Omental fat pad (tissue), 4 donors: Measurements from ENCODE around the gene BLMH. TPM values are rescaled to one million over a fixed set of nuclear protein-coding genes. Genes with fewer than 3 reads are reported as not detected.
A peak's percentile ranks its signal among the peaks of the same experiment; 100 is the strongest.

Experiments
- ATAC-seq: fragments of 150-250 bp; one replicate; pipeline ENCODE4 v1.9.1; 2016; ENCODE audit warnings: mild to moderate bottlenecking, moderate library complexity; ENCODE audit not compliant: low FRiP score
- DNase-seq: peaks from one replicate; pipeline ENCODE4 v3.0.0-alpha.2; 2019; ENCODE audit warnings: low spot score
- total RNA-seq, 4 donors: library from RNA; depleted of rRNA; stranded (reverse); fragments of >200 nt; gene quantifications; one replicate each; pipeline ENCODE4 v1.1.0, GENCODE V29; 2016
- TF ChIP-seq, protein P1 (sequence below), 3 donors: fragments of 450-650 bp; IDR thresholded peaks; one replicate each; pipeline ENCODE4 v1.5.1; 2016 to 2017; ENCODE audit warnings: antibody characterized with exemption in 3 of 3, mild to moderate bottlenecking in 3 of 3, moderate library complexity in 2 of 3

BLMH gene, protein sequence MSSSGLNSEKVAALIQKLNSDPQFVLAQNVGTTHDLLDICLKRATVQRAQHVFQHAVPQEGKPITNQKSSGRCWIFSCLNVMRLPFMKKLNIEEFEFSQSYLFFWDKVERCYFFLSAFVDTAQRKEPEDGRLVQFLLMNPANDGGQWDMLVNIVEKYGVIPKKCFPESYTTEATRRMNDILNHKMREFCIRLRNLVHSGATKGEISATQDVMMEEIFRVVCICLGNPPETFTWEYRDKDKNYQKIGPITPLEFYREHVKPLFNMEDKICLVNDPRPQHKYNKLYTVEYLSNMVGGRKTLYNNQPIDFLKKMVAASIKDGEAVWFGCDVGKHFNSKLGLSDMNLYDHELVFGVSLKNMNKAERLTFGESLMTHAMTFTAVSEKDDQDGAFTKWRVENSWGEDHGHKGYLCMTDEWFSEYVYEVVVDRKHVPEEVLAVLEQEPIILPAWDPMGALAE
- total RNA-seq, result 10 to 100 TPM; 19.1 to 33.9 (median 28.3) TPM

DNA sequence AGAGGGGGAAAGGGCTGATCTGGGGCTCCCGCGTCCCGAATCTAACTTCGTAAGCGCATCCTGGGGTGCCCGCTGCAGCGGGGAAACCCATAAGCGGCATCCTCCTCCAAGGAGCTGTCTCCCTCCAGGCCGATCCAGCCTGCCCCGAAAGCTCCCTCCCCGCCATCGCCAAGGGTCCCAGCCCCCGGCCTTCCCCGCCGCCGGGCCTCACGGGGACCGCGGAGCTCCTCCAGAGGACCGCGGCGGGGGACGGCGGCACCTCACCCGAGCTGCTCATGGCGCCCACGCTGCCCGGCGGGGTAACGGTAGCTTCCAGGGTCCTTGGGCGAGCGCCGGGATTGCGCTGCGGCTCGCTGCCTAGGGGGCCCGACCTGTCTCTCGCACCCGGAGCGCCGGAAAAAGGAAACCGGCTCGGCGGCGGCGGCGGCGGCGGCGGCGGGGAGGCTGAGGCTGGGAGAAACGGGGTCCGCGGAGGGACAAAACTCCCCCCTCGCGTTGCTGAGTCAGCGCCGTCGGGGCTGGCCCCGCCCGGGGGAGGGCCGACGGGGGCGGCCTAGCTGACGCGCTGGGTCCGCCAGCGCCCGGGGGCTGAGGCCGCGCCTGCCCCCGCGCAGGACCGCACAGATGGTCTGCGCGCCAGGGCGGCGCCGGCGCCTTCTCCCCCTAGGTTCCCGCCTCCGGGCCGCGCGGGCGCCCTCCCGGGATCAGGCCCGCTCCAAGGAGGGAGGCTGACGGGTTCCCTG is at the start of gene BLMH:
TSS of gene BLMH (minus strand) at position 402 of the 743 bp plus-strand sequence. CDS start at position 277, 125 bp downstream.
- peak; percentile 94 for ATAC-seq
- peak; percentile 42 for DNase-seq
- TF ChIP-seq, protein P1, sequence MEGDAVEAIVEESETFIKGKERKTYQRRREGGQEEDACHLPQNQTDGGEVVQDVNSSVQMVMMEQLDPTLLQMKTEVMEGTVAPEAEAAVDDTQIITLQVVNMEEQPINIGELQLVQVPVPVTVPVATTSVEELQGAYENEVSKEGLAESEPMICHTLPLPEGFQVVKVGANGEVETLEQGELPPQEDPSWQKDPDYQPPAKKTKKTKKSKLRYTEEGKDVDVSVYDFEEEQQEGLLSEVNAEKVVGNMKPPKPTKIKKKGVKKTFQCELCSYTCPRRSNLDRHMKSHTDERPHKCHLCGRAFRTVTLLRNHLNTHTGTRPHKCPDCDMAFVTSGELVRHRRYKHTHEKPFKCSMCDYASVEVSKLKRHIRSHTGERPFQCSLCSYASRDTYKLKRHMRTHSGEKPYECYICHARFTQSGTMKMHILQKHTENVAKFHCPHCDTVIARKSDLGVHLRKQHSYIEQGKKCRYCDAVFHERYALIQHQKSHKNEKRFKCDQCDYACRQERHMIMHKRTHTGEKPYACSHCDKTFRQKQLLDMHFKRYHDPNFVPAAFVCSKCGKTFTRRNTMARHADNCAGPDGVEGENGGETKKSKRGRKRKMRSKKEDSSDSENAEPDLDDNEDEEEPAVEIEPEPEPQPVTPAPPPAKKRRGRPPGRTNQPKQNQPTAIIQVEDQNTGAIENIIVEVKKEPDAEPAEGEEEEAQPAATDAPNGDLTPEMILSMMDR (IDR thresholded peaks at IDR 0.05), result no peak

DNA sequence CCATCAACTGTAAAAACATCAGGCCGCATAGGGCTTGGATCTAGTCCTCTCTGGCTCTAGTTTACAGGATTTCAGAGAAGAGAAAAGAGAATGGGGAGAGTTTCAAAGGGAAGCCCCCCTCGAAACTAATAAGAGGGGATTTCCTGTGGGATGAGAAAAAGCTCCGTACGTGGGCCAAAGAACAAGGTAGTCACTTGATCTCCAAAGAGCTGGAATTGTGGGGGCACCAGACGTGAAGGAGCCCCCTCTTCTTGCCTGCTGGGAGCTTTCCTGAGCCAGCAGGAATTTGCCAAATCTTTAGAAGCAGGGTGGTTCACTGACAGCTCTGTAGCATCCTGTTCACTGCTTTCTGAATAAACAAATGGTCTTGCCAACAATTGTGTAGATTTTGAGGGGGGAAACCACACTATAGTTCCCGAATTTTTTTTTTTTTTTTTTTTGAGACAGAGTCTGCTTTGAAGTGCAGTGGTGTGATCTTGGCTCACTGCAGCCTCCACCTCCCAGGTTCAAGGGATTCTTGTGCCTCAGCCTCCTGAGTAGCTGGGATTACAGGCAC is 49.1 kb upstream of the BLMH start:
- ATAC-seq, result no peak
- DNase-seq, result no peak
- TF ChIP-seq, protein P1 (IDR thresholded peaks at IDR 0.05), result no peak

DNA sequence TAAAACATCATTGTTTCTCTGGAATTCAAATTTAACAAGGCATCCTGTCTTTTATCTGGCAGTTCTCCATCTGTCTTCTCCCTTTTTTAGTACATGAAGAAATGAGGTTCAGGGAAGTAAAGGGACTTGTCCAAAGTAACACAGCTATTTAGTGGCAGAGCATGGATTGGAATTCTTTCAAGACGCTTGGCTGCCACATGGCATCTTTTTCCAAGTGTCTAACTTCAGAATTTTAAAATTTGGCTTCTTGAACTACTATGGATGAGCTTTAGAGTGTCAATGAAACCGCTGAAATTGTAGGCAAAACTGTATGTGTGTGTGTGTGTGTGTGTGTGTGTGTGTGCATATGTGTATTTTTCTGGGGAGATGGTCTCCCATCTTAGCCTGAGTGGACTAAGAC is 47.3 kb upstream of the BLMH start:
- TF ChIP-seq, protein P1 (IDR thresholded peaks at IDR 0.05), result no peak
- no peak for ATAC-seq
- no peak for DNase-seq

DNA sequence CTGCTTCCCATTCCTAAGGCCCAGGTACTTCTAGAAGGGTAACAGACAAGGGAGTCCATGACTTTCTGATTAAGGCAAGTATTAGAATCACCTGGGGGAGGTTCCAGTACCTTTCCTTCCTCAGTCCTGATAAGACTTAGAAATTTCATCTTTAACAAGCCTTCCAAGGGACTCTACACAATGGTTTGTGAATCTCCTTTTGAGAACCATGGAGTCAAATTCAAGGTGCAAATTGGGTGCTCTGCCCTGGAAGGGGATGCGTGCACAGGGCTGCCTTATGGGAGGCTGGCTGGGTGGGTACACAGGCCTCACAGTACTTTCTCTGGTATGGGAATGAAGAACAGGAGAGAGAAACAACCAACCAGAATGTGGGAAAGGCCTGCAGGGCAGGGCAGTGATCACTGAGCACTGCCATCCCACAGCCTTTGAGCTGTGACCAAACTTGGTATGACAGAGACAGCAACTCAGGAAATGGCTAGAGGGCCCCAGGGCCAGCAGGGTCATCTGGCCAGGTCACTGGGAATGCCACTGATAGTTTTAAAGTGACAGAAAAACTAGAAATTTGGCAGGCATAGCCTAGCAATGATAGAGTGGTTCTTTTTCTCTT is 45.8 kb upstream of the BLMH start:
- TF ChIP-seq, protein P1 (IDR thresholded peaks at IDR 0.05), result no peak
- DNase-seq, result no peak
- no peak for ATAC-seq

DNA sequence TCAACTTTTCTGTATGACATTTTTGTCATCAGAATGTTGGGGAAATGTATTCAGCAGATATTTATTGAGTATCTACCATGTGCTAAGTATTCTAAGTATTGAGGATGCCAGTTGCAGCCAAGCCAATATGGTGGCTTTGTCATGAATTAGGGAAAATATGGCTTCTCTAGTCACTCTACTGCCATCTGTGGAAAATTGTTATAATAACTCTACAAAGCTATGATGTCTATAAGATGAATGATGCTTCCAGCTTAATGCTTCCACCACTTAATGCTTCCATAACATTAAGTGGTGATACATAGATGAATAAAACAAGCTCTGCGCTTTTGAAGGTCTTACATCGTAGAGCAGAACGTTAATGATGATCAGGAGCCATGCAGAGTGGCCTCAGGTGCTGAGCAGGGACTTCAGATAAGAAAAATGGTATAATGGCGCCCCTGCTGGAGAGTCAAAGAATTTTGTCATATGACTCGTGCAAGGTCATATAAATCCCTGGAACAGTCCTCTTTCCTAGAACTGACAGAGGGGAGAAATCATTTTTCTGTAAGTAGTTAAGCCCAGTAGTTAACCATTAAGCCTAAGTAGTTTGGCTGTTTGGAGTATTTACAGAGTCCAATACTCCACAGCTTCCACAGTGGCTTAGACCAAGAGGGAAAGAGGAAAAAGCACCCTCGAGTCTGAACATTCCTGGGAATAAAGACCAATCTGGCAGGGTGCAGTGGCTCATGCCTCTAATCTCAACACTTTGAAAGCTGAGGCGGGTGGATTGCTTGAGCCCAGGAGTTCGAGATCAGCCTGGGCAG is 44.8 kb upstream of the BLMH start:
- DNase-seq (no peak), ATAC-seq (no peak)
- TF ChIP-seq, protein P1 (IDR thresholded peaks at IDR 0.05), result peak in 1 of 3 donors; percentile 38

DNA sequence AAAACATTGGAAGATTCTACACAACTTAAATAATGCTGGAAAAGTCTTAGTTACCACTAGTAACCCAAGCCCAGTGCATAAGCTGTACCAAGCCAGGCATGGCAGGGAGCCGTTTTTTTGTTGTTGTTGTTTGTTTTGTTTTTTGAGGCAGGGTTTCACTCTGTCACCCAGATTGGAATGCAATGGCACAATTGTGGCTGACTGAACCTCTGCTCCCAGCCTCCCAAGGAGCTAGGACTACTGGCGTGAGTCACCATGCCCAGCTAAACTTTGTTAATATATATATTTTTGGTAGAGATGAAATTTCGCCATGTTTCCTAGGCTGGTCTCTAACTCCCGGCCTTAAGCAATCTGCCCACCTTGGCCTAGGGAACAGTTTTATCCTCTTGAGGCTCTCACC is 42.7 kb upstream of the BLMH start:
- TF ChIP-seq, protein P1 (IDR thresholded peaks at IDR 0.05), result no peak
- no peak for DNase-seq
- ATAC-seq, result no peak
